Astrocyte (in vitro differentiated cells and primary cell): Measurements from ENCODE around the gene CDH11. TPM values are rescaled to one million over a fixed set of nuclear protein-coding genes. Genes with fewer than 3 reads are reported as not detected.

Experiments used
- DNase-seq: peaks from one replicate; pipeline ENCODE4 v3.0.0-alpha.2; 2010; ENCODE audit warnings: low read depth
- FAIRE-seq: peaks from 2 replicates; lab custom pipeline; 2011; peaks lifted over from hg19 to GRCh38; lab: Jason Lieb, UNC
- H2AFZ ChIP-seq: 2 replicates; pipeline ENCODE4 v1.6.0; 2012; ENCODE audit warnings: low read depth, low read length, inconsistent platforms
- H3K27ac ChIP-seq: 2 replicates; pipeline ENCODE4 v1.5.1; 2011; ENCODE audit warnings: low read depth, low read length, inconsistent platforms
- H3K27me3 ChIP-seq: 2 replicates; pipeline ENCODE4 v1.6.0; 2011; ENCODE audit warnings: low read length, inconsistent platforms; ENCODE audit not compliant: insufficient read depth
- H3K36me3 ChIP-seq: 2 replicates; pipeline ENCODE4 v1.5.1; 2011; ENCODE audit warnings: low read length, inconsistent platforms; ENCODE audit not compliant: insufficient read depth
- H3K4me1 ChIP-seq: 2 replicates; pipeline ENCODE4 v1.5.1; 2011; ENCODE audit warnings: low read length, inconsistent platforms; ENCODE audit not compliant: insufficient read depth
- H3K4me2 ChIP-seq: 2 replicates; pipeline ENCODE4 v1.6.0; 2012; ENCODE audit warnings: low read length, inconsistent platforms
- H3K4me3 ChIP-seq: 2 replicates; pipeline ENCODE4 v1.5.1; 2011; ENCODE audit warnings: low read depth, mild to moderate bottlenecking, low read length, inconsistent platforms; ENCODE audit not compliant: insufficient read depth
- H3K79me2 ChIP-seq: 2 replicates; pipeline ENCODE4 v1.6.0; 2012; ENCODE audit warnings: mild to moderate bottlenecking, low read length, inconsistent platforms; ENCODE audit not compliant: insufficient read depth
- H3K9ac ChIP-seq: 2 replicates; pipeline ENCODE4 v1.6.0; 2012; ENCODE audit warnings: mild to moderate bottlenecking, low read length, inconsistent platforms
- H3K9me3 ChIP-seq: 2 replicates; pipeline ENCODE4 v1.5.1; 2012; ENCODE audit warnings: low read depth, mild to moderate bottlenecking, low read length, inconsistent platforms; ENCODE audit not compliant: insufficient read depth
- H4K20me1 ChIP-seq: 2 replicates; pipeline ENCODE4 v1.6.0; 2012; ENCODE audit warnings: low read length, inconsistent platforms; ENCODE audit not compliant: insufficient read depth
- H3K27ac Mint-ChIP-seq: one replicate; pipeline ENCODE4 v1.8.0; 2021; ENCODE audit warnings: mild to moderate bottlenecking, mixed read lengths; ENCODE audit not compliant: unreplicated experiment
- H3K27me3 Mint-ChIP-seq: one replicate; pipeline ENCODE4 v1.8.0; 2021; ENCODE audit warnings: low read depth, mixed read lengths; ENCODE audit not compliant: unreplicated experiment
- H3K36me3 Mint-ChIP-seq: one replicate; pipeline ENCODE4 v1.8.0; 2021; ENCODE audit warnings: low read depth, mixed read lengths; ENCODE audit not compliant: unreplicated experiment
- H3K4me1 Mint-ChIP-seq: one replicate; pipeline ENCODE4 v1.8.0; 2021; ENCODE audit warnings: low read depth, mixed read lengths; ENCODE audit not compliant: unreplicated experiment
- H3K4me3 Mint-ChIP-seq: one replicate; pipeline ENCODE4 v1.8.0; 2021; ENCODE audit warnings: mild to moderate bottlenecking, moderate library complexity, mixed read lengths; ENCODE audit not compliant: unreplicated experiment
- H3K9me3 Mint-ChIP-seq: one replicate; pipeline ENCODE4 v1.8.0; 2021; ENCODE audit warnings: mild to moderate bottlenecking, mixed read lengths; ENCODE audit not compliant: unreplicated experiment
- CTCF ChIP-seq: IDR thresholded peaks from 2 replicates; pipeline ENCODE4 v1.5.1; 2011; ENCODE audit warnings: low read depth, mild to moderate bottlenecking, inconsistent platforms, low read length, moderate library complexity; ENCODE audit not compliant: insufficient read depth
- EZH2 ChIP-seq: IDR thresholded peaks from 2 replicates; pipeline ENCODE4 v1.6.1; 2012; ENCODE audit warnings: mild to moderate bottlenecking, low read length, inconsistent platforms; ENCODE audit not compliant: insufficient read depth
- total RNA-seq: library from RNA; stranded (reverse); gene quantifications from 2 replicates; pipeline ENCODE4 v1.2.1, GENCODE V29; 2021

The CDH11 gene
- total RNA-seq, 1 donor from 2014 or later, result 313 TPM

GRCh38 chr16:64982581-64982980 lies 139.3 kb downstream of the CDH11 start:
- FAIRE-seq (peak; percentile 13), DNase-seq (peak; percentile 54)
- H3K36me3 Mint-ChIP-seq, result peaks cover 34% of the 10 kb centered on the region
- H3K27ac Mint-ChIP-seq, result no peak overlapping the region
- no peak for TF ChIP-seq CTCF
- no peak for TF ChIP-seq EZH2
- peaks cover 10% of the 10 kb centered on the region for H3K4me1 Mint-ChIP-seq
- Histone ChIP-seq H3K4me3 (no peak overlapping the region), H3K27ac (no peak overlapping the region), H3K9me3 (no peaks in the 10 kb centered on the region), H3K9ac (no peak overlapping the region), H2AFZ (no peak overlapping the region), H3K4me2 (no peak overlapping the region), H3K27me3 (no peaks in the 10 kb centered on the region), H3K4me1 (peaks cover 6% of the 10 kb centered on the region), H3K79me2 (peaks cover 10% of the 10 kb centered on the region), H4K20me1 (peaks cover 9% of the 10 kb centered on the region), H3K36me3 (peaks cover 72% of the 10 kb centered on the region)
- H3K4me3 Mint-ChIP-seq, result no peak overlapping the region
- H3K27me3 Mint-ChIP-seq, result no peaks in the 10 kb centered on the region
- no peaks in the 10 kb centered on the region for H3K9me3 Mint-ChIP-seq

GRCh38 chr16:64981568-64982281 lies 140.1 kb downstream of the CDH11 start:
- no peak overlapping the region for H3K4me3 ChIP-seq
- peaks cover 6% of the 10 kb centered on the region for H3K4me1 ChIP-seq
- H3K4me2 ChIP-seq, result no peak overlapping the region
- peaks cover 10% of the 10 kb centered on the region for H3K79me2 ChIP-seq
- peaks cover 9% of the 10 kb centered on the region for H4K20me1 ChIP-seq
- FAIRE-seq (no peak), DNase-seq (no peak)
- H3K36me3 Mint-ChIP-seq, result peaks cover 26% of the 10 kb centered on the region
- peaks cover 10% of the 10 kb centered on the region for H3K4me1 Mint-ChIP-seq
- H3K27me3 Mint-ChIP-seq, result no peaks in the 10 kb centered on the region
- H3K27ac ChIP-seq, result no peak overlapping the region
- H3K36me3 ChIP-seq, result peaks cover 71% of the 10 kb centered on the region
- no peak overlapping the region for H3K9ac ChIP-seq
- H3K4me3 Mint-ChIP-seq, result no peak overlapping the region
- no peaks in the 10 kb centered on the region for H3K9me3 Mint-ChIP-seq
- TF ChIP-seq CTCF, result no peak
- H3K9me3 ChIP-seq, result no peaks in the 10 kb centered on the region
- no peak overlapping the region for H3K27ac Mint-ChIP-seq
- H3K27me3 ChIP-seq, result no peaks in the 10 kb centered on the region
- H2AFZ ChIP-seq, result no peak overlapping the region

GRCh38 chr16:64977206-64977920 lies 144.5 kb downstream of the CDH11 start:
- Histone ChIP-seq H3K27me3 (no peaks in the 10 kb centered on the region), H2AFZ (no peak overlapping the region), H3K4me3 (no peak overlapping the region), H3K36me3 (peaks cover 59% of the 10 kb centered on the region), H4K20me1 (peaks cover 7% of the 10 kb centered on the region), H3K4me2 (no peak overlapping the region), H3K27ac (no peak overlapping the region), H3K4me1 (no peaks in the 10 kb centered on the region), H3K9me3 (no peaks in the 10 kb centered on the region), H3K79me2 (peaks cover 8% of the 10 kb centered on the region), H3K9ac (no peak overlapping the region)
- no peak for DNase-seq
- Mint-ChIP-seq H3K36me3 (peaks cover 32% of the 10 kb centered on the region), H3K9me3 (peaks cover 2% of the 10 kb centered on the region), H3K4me3 (no peak overlapping the region), H3K27ac (no peak overlapping the region), H3K27me3 (no peaks in the 10 kb centered on the region), H3K4me1 (peaks cover 5% of the 10 kb centered on the region)
- FAIRE-seq, result peak; percentile 23
- TF ChIP-seq EZH2 (no peak), CTCF (no peak)
